ENCODE measurements around the gene FGFBP1. TPM values are rescaled to one million over a fixed set of nuclear protein-coding genes. Genes with fewer than 3 reads are reported as not detected.
"Not testable (repeated sequence)": the region's sequence is repeated elsewhere in the genome, so short reads cannot be mapped to it uniquely, and the experiment has no call there.

FGFBP1 gene
- total RNA-seq, 4 donors from 2014 or later, result 28.7 to 178 (median 113) TPM

- H3K9me3 ChIP-seq, result no peaks in the 10 kb centered on the region
- H3K4me1 ChIP-seq, result peaks cover 4% of the 10 kb centered on the region
- no peaks in the 10 kb centered on the region for H3K36me3 ChIP-seq
- no peak for DNase-seq (ENCODE audit: low spot score in 2 of 2)
- H3K27me3 ChIP-seq, result no peaks in the 10 kb centered on the region
- WGBS, result 50% methylated on average over 4 of the region's 4 CpGs
- no peak overlapping the region for H3K27ac ChIP-seq
- TF ChIP-seq POLR2A (IDR thresholded peaks at IDR 0.05) (no peak), CTCF (IDR thresholded peaks at IDR 0.05) (no peak), EP300 (IDR thresholded peaks at IDR 0.05) (no peak), POLR2AphosphoS5 (IDR thresholded peaks at IDR 0.05) (no peak)
- no peak overlapping the region for H3K4me3 ChIP-seq
These were observed 17.6 kb downstream of the FGFBP1 start for GRCh38 chr4:15920723-15921591.

- Histone ChIP-seq H3K27me3 (no peaks in the 10 kb centered on the region), H3K36me3 (no peaks in the 10 kb centered on the region), H3K9me3 (no peaks in the 10 kb centered on the region), H3K27ac (no peak overlapping the region), H3K4me3 (no peak overlapping the region), H3K4me1 (peaks cover 8% of the 10 kb centered on the region)
- WGBS, result 48% methylated on average over 4 of the region's 4 CpGs
- TF ChIP-seq POLR2A (IDR thresholded peaks at IDR 0.05) (no peak), POLR2AphosphoS5 (IDR thresholded peaks at IDR 0.05) (no peak), CTCF (IDR thresholded peaks at IDR 0.05) (no peak), EP300 (IDR thresholded peaks at IDR 0.05) (no peak)
- DNase-seq (ENCODE audit: low spot score in 2 of 2), result no peak
These were observed 19.9 kb downstream of the FGFBP1 start for GRCh38 chr4:15918484-15919129.

- 78% methylated on average over 2 of the region's 2 CpGs for WGBS
- Histone ChIP-seq H3K27me3 (no peaks in the 10 kb centered on the region), H3K4me3 (no peak overlapping the region), H3K36me3 (no peaks in the 10 kb centered on the region), H3K27ac (no peak overlapping the region), H3K9me3 (no peaks in the 10 kb centered on the region), H3K4me1 (peaks cover 17% of the 10 kb centered on the region)
- TF ChIP-seq POLR2A (IDR thresholded peaks at IDR 0.05) (no peak), EP300 (IDR thresholded peaks at IDR 0.05) (no peak), POLR2AphosphoS5 (IDR thresholded peaks at IDR 0.05) (no peak), CTCF (IDR thresholded peaks at IDR 0.05) (no peak)
- DNase-seq (ENCODE audit: low spot score in 2 of 2), result no peak
These were observed 21.2 kb downstream of the FGFBP1 start for GRCh38 chr4:15917297-15917696.

- H3K9me3 ChIP-seq; H3K4me3 ChIP-seq; DNase-seq (ENCODE audit: low spot score in 2 of 2); H3K27ac ChIP-seq; H3K36me3 ChIP-seq; H3K27me3 ChIP-seq: not testable (repeated sequence)
- 94% methylated on average over 9 of the region's 9 CpGs for WGBS
- H3K4me1 ChIP-seq, result peaks cover 17% of the 10 kb centered on the region
These were observed 22.2 kb downstream of the FGFBP1 start for GRCh38 chr4:15916358-15916757.

GRCh38 chr4:15914736-15915135 is 23.8 kb downstream of the FGFBP1 start:
- H3K27ac ChIP-seq, result no peak overlapping the region
- no peak for DNase-seq (ENCODE audit: low spot score in 2 of 2)
- H3K9me3 ChIP-seq, result no peaks in the 10 kb centered on the region
- peaks cover 17% of the 10 kb centered on the region for H3K4me1 ChIP-seq
- TF ChIP-seq POLR2A (IDR thresholded peaks at IDR 0.05) (no peak), POLR2AphosphoS5 (IDR thresholded peaks at IDR 0.05) (no peak), EP300 (IDR thresholded peaks at IDR 0.05) (no peak), CTCF (IDR thresholded peaks at IDR 0.05) (no peak)
- no peaks in the 10 kb centered on the region for H3K36me3 ChIP-seq
- H3K4me3 ChIP-seq, result no peak overlapping the region
- no peaks in the 10 kb centered on the region for H3K27me3 ChIP-seq
- 100% methylated on average over 2 of the region's 2 CpGs for WGBS
